Adrenal gland (tissue), 5 donors: Measurements from ENCODE around the gene SLC5A11.

Experiments
- CTCF ChIP-seq, 6 experiments: fragments of 450-650 bp in 4 of 6; fragments of 200-600 bp in 2 of 6; sonication (generic) in 1 of 6; IDR thresholded peaks; 1 replicate in 5 of 6; 2 replicates in 1 of 6; pipeline versions ENCODE4 v1.5.1 to v1.8.0; 2016 to 2021; ENCODE audit warnings: antibody characterized with exemption in 6 of 6, mild to moderate bottlenecking in 2 of 6, moderate library complexity in 1 of 6
- POLR2A ChIP-seq, 2 donors: fragments of 450-650 bp; IDR thresholded peaks; one replicate each; pipeline ENCODE4 v1.6.1; 2017; ENCODE audit warnings: antibody characterized with exemption in 2 of 2, mild to moderate bottlenecking in 2 of 2, moderate library complexity in 1 of 2
- donor health status: DM: no; HTN: no; CAD: no.

GRCh38 chr16:24845726-24846547, at the start of gene SLC5A11:
- TF ChIP-seq POLR2A (IDR thresholded peaks at IDR 0.05) (no peak), CTCF (IDR thresholded peaks at IDR 0.05) (no peak)
